GM12878 (cell line): ENCODE results near the gene ESYT2. TPM values are rescaled to one million over a fixed set of nuclear protein-coding genes. Genes with fewer than 3 reads are reported as not detected.

Experiments used
- ATAC-seq: fragments of 200-7000 bp; cut with Tn5 transposase; 3 replicates; pipeline ENCODE4 v1.9.1; 2020; ENCODE audit warnings: mild to moderate bottlenecking, moderate library complexity
- BruUV-seq: library from RNA; stranded (reverse); fragments of 400-500 nt; replicated peaks from 2 replicates; lab custom pipeline; 2021; lab: Mats Ljungman, UMichigan
- CTCF ChIA-PET: fragments of 300-600 bp; sonication (Branson Sonifier 250); formaldehyde crosslinking; extraction: SDS; loops from one replicate; lab custom pipeline; 2021; ENCODE audit warnings: inconsistent platforms; lab: Yijun Ruan, JAX
- POLR2A ChIA-PET: fragments of 350-600 bp; formaldehyde crosslinking; extraction: SDS; loops from one replicate; lab custom pipeline; 2021; ENCODE audit warnings: inconsistent platforms; lab: Charles Lee
- RAD21 ChIA-PET: fragments of 300-600 bp; sonication (Branson Sonifier 250); formaldehyde crosslinking; loops from one replicate; lab custom pipeline; 2023; ENCODE audit warnings: antibody characterized with exemption; ENCODE audit not compliant: unreplicated experiment; lab: Charles Lee
- SMC1A ChIA-PET: fragments of 300-600 bp; sonication (Branson Sonifier 250); formaldehyde crosslinking; loops from one replicate; lab custom pipeline; 2023; ENCODE audit not compliant: unreplicated experiment, uncharacterized antibody; lab: Charles Lee
- DNase-seq: peaks from one replicate; pipeline ENCODE4 v3.0.0-alpha.2; 2011; ENCODE audit warnings: low read depth, low spot score
- FAIRE-seq: peaks from 3 replicates; lab custom pipeline; 2011; peaks lifted over from hg19 to GRCh38; lab: Jason Lieb, UNC
- H2AFZ ChIP-seq: 2 replicates; pipeline ENCODE4 v1.6.0; 2011; ENCODE audit warnings: low read depth, low read length, control low read depth; ENCODE audit not compliant: control insufficient read depth
- H3K27ac ChIP-seq: 2 replicates; pipeline ENCODE4 v1.5.1; 2011; ENCODE audit warnings: control low read depth; ENCODE audit not compliant: control insufficient read depth, insufficient read depth
- H3K27me3 ChIP-seq, 2 experiments: replicated peaks in 1 of 2; 2 replicates each; pipeline versions ENCODE4 v1.6.0 to v1.6.1; 2011; ENCODE audit warnings: low read length in 1 of 2; ENCODE audit not compliant: control insufficient read depth in 2 of 2, insufficient read depth in 2 of 2
- H3K36me3 ChIP-seq, 2 experiments: 2 replicates each; pipeline ENCODE4 v1.5.1; 2011; ENCODE audit warnings: low read length in 1 of 2; ENCODE audit not compliant: control insufficient read depth in 2 of 2, insufficient read depth in 2 of 2
- H3K4me1 ChIP-seq: 2 replicates; pipeline ENCODE4 v1.6.1; 2011; ENCODE audit warnings: mild to moderate bottlenecking, low read length, moderate library complexity, mixed read lengths; ENCODE audit not compliant: control insufficient read depth, insufficient read depth
- H3K4me2 ChIP-seq: 2 replicates; pipeline ENCODE4 v1.6.0; 2011; ENCODE audit warnings: control low read depth; ENCODE audit not compliant: control insufficient read depth, insufficient read depth
- H3K4me3 ChIP-seq: fragments of 200-600 bp; sonication (generic); 2 replicates; pipeline ENCODE4 v1.5.1; 2016
- H3K79me2 ChIP-seq: 2 replicates; pipeline ENCODE4 v1.6.0; 2011; ENCODE audit warnings: low read length; ENCODE audit not compliant: control insufficient read depth, insufficient read depth
- H3K9ac ChIP-seq: 2 replicates; pipeline ENCODE4 v1.8.0; 2011; ENCODE audit warnings: low read length, control low read depth, mixed read lengths; ENCODE audit not compliant: control insufficient read depth, insufficient read depth
- H3K9me3 ChIP-seq: replicated peaks from 3 replicates; pipeline ENCODE4 v1.5.1; 2011; ENCODE audit warnings: mild to moderate bottlenecking, low read length; ENCODE audit not compliant: control insufficient read depth, insufficient read depth
- H4K20me1 ChIP-seq: 2 replicates; pipeline ENCODE4 v1.6.0; 2011; ENCODE audit not compliant: control insufficient read depth, insufficient read depth
- CBX5 ChIP-seq: sonication (generic); IDR thresholded peaks from 2 replicates; pipeline ENCODE4 v1.6.1; 2016; ENCODE audit warnings: low read depth, moderate library complexity, mild to moderate bottlenecking, inconsistent platforms
- ETV6 ChIP-seq, 2 experiments: fragments of 450-650 bp in 1 of 2; IDR thresholded peaks in 1 of 2; conservative IDR thresholded peaks in 1 of 2; 2 replicates each; pipeline ENCODE4 v1.6.1; 2014; ENCODE audit warnings: antibody characterized with exemption in 1 of 2, borderline replicate concordance in 1 of 2, low read depth in 1 of 2, mild to moderate bottlenecking in 1 of 2, moderate library complexity in 1 of 2
- EZH2 ChIP-seq: IDR thresholded peaks from 2 replicates; pipeline ENCODE4 v1.6.1; 2012; ENCODE audit warnings: low read depth, mild to moderate bottlenecking, control low read depth, inconsistent platforms, low read length, borderline replicate concordance; ENCODE audit not compliant: control insufficient read depth
- IKZF1 ChIP-seq: fragments of 450-650 bp; conservative IDR thresholded peaks from 2 replicates; pipeline ENCODE4 v1.6.1; 2017; ENCODE audit warnings: antibody characterized with exemption, mild to moderate bottlenecking
- KDM1A ChIP-seq: fragments of 200-600 bp; sonication (generic); IDR thresholded peaks from 2 replicates; pipeline ENCODE4 v1.6.1; 2016; ENCODE audit warnings: borderline replicate concordance
- MEF2A ChIP-seq: IDR thresholded peaks from 2 replicates; pipeline ENCODE4 v1.6.1; 2011; ENCODE audit warnings: low read depth, mild to moderate bottlenecking, low read length, moderate library complexity; ENCODE audit not compliant: insufficient read depth
- RAD21 ChIP-seq: IDR thresholded peaks from 2 replicates; pipeline ENCODE4 v1.6.1; 2011; ENCODE audit warnings: mild to moderate bottlenecking, low read depth, low read length, moderate library complexity; ENCODE audit not compliant: insufficient read depth
- SMAD5 ChIP-seq: IDR thresholded peaks from 2 replicates; pipeline ENCODE4 v1.6.1; 2016; ENCODE audit warnings: antibody characterized with exemption, low read depth
- TAF1 ChIP-seq: IDR thresholded peaks from 2 replicates; pipeline ENCODE4 v1.6.1; 2011; ENCODE audit warnings: mild to moderate bottlenecking, low read depth, low read length, borderline replicate concordance
- ZNF384 ChIP-seq: IDR thresholded peaks from 2 replicates; pipeline ENCODE4 v1.6.1; 2012; ENCODE audit warnings: low read depth, mild to moderate bottlenecking, low read length, improper control_type of control experiment, borderline replicate concordance
- WGBS: methylation state at CpG from one replicate; pipeline ENCODE4 v1.1.6; 2016; ENCODE audit warnings: low lambda C conversion rate; ENCODE audit not compliant: insufficient replicate concordance, insufficient coverage; ENCODE audit errors: missing lambda C conversion rate; 5-methylcytosine and 5-hydroxymethylcytosine counted together
- in situ Hi-C: fragments of 300-500 bp; cut with MboI; formaldehyde crosslinking; loops from 9 replicates; pipeline ENCODE4 v1.14.3; 2018; ENCODE audit warnings: mixed read lengths
- intact Hi-C: fragments of 100-400 bp; cut with micrococcal nuclease; formaldehyde crosslinking; loops from one replicate; pipeline ENCODE4 v1.14.2; 2022; ENCODE audit not compliant: unreplicated experiment
- polyA plus RNA-seq, 11 experiments: library from polyadenylated mRNA; depleted of rRNA in 4 of 11; unstranded in 6 of 11; stranded (reverse) in 5 of 11; fragments of >200 nt; fragmentation: Nextera tagmentation in 4 of 11; fragmentation: Illumina TruSeq in 1 of 11; extraction: Ambion mirVana in 4 of 11; extraction: Trizol in 1 of 11; gene quantifications; 1 replicate in 1 of 11; 2 replicates in 10 of 11; pipeline versions ENCODE4 v1.2.1 to v1.2.3, GENCODE V29; 2011 to 2016; ENCODE audit warnings: inconsistent platforms in 2 of 11, missing spikeins in 2 of 11, low read depth in 1 of 11
- total RNA-seq, 4 experiments: library from RNA; depleted of rRNA in 3 of 4; stranded (reverse); fragments of >200 nt in 3 of 4; fragmentation: Illumina TruSeq in 1 of 4; extraction: Trizol in 1 of 4; gene quantifications; 2 replicates each; pipeline versions ENCODE4 v1.2.1 to v1.2.3, GENCODE V29; 2013 to 2021
- TF ChIP-seq, protein P1 (sequence below): IDR thresholded peaks from 2 replicates; pipeline ENCODE4 v1.6.1; 2011; ENCODE audit warnings: borderline replicate concordance, low read depth, mild to moderate bottlenecking, moderate library complexity, low read length; ENCODE audit not compliant: insufficient read depth, poor library complexity, severe bottlenecking
- TF ChIP-seq, protein P2 (sequence below): IDR thresholded peaks from 2 replicates; pipeline ENCODE4 v1.6.1; 2011; ENCODE audit warnings: low read depth, low read length, improper control_type of control experiment, borderline replicate concordance
- TF ChIP-seq, protein P3 (sequence below): fragments of 450-650 bp; IDR thresholded peaks from 2 replicates; pipeline ENCODE4 v1.6.1; 2016; ENCODE audit warnings: mild to moderate bottlenecking
- TF ChIP-seq, protein P4 (sequence below): fragments of 450-650 bp; IDR thresholded peaks from 2 replicates; pipeline ENCODE4 v1.6.1; 2017; ENCODE audit warnings: mild to moderate bottlenecking, moderate library complexity

The ESYT2 gene
- total and polyA plus RNA-seq, 10 of the 15 experiments (the other 5 are each of a cell fraction or from before 2014, with no cell fraction given), result 1.9 to 44.6 (median 21.4) TPM

DNA sequence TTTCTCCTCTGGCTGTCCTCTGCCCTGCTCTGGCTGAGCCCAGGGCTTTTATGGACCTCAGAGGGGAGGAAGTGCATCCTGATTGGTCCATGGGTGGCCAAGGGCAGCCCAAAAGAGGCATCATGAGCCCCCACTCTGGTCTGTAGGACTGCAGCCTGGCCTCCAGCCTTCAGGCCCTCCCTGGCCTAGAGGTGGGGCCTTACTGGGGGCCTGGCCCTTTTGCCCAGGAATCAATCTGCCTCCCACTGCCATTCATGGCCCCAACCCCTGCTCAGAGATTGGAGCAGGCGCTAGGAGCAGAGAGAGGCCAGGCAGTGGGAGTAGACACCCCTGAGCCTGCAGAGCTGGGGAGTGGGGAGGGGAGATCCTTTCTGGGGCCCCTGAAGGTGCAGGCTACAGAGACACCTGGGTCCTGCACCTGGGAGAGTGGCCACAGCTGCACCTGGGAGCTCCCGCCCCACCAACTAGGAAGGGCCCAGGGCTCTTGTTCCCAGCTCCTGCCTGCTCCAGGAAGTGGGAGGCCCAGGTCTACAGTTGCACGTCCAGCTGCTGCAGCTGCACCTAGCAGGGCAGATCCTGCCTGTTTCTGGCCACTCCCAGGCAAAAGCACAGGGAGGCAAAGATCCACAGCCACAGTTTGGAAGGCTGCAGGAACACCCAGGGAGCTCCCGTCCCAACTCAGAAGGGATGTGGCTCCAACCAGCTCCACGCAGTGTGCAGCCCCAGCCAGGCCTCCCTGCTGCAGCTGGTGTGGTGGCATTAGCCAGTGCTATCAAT, 20.6 kb upstream of the ESYT2 start:
- no peak overlapping the region for H3K4me2 ChIP-seq
- no peaks in the 10 kb centered on the region for H3K4me1 ChIP-seq
- H3K27me3 ChIP-seq, result no peaks in the 10 kb centered on the region
- no peak overlapping the region for H3K27ac ChIP-seq
- H3K9me3 ChIP-seq, result no peaks in the 10 kb centered on the region; the same call in 1 of the 3 replicates
- in situ Hi-C loops (no loop called here), intact Hi-C loops (no loop called here)
- 61% methylated on average over 5 of the region's 5 CpGs for WGBS
- BruUV-seq, result no TSS peak
- H4K20me1 ChIP-seq, result no peaks in the 10 kb centered on the region
- no peak for TF ChIP-seq EZH2
- TF ChIP-seq IKZF1, result no peak
- TF ChIP-seq, protein P1, sequence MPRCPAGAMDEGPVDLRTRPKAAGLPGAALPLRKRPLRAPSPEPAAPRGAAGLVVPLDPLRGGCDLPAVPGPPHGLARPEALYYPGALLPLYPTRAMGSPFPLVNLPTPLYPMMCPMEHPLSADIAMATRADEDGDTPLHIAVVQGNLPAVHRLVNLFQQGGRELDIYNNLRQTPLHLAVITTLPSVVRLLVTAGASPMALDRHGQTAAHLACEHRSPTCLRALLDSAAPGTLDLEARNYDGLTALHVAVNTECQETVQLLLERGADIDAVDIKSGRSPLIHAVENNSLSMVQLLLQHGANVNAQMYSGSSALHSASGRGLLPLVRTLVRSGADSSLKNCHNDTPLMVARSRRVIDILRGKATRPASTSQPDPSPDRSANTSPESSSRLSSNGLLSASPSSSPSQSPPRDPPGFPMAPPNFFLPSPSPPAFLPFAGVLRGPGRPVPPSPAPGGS, result no peak
- TF ChIP-seq, protein P2, sequence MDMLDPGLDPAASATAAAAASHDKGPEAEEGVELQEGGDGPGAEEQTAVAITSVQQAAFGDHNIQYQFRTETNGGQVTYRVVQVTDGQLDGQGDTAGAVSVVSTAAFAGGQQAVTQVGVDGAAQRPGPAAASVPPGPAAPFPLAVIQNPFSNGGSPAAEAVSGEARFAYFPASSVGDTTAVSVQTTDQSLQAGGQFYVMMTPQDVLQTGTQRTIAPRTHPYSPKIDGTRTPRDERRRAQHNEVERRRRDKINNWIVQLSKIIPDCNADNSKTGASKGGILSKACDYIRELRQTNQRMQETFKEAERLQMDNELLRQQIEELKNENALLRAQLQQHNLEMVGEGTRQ, result no peak
- TF ChIP-seq RAD21, result no peak
- TF ChIP-seq SMAD5, result no peak
- TF ChIP-seq KDM1A, result no peak
- TF ChIP-seq TAF1, result no peak
- TF ChIP-seq MEF2A, result no peak
- no peak for TF ChIP-seq ZNF384
- no peak for TF ChIP-seq CBX5
- TF ChIP-seq, protein P3, sequence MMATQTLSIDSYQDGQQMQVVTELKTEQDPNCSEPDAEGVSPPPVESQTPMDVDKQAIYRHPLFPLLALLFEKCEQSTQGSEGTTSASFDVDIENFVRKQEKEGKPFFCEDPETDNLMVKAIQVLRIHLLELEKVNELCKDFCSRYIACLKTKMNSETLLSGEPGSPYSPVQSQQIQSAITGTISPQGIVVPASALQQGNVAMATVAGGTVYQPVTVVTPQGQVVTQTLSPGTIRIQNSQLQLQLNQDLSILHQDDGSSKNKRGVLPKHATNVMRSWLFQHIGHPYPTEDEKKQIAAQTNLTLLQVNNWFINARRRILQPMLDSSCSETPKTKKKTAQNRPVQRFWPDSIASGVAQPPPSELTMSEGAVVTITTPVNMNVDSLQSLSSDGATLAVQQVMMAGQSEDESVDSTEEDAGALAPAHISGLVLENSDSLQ, result no peak
- TF ChIP-seq, protein P4, sequence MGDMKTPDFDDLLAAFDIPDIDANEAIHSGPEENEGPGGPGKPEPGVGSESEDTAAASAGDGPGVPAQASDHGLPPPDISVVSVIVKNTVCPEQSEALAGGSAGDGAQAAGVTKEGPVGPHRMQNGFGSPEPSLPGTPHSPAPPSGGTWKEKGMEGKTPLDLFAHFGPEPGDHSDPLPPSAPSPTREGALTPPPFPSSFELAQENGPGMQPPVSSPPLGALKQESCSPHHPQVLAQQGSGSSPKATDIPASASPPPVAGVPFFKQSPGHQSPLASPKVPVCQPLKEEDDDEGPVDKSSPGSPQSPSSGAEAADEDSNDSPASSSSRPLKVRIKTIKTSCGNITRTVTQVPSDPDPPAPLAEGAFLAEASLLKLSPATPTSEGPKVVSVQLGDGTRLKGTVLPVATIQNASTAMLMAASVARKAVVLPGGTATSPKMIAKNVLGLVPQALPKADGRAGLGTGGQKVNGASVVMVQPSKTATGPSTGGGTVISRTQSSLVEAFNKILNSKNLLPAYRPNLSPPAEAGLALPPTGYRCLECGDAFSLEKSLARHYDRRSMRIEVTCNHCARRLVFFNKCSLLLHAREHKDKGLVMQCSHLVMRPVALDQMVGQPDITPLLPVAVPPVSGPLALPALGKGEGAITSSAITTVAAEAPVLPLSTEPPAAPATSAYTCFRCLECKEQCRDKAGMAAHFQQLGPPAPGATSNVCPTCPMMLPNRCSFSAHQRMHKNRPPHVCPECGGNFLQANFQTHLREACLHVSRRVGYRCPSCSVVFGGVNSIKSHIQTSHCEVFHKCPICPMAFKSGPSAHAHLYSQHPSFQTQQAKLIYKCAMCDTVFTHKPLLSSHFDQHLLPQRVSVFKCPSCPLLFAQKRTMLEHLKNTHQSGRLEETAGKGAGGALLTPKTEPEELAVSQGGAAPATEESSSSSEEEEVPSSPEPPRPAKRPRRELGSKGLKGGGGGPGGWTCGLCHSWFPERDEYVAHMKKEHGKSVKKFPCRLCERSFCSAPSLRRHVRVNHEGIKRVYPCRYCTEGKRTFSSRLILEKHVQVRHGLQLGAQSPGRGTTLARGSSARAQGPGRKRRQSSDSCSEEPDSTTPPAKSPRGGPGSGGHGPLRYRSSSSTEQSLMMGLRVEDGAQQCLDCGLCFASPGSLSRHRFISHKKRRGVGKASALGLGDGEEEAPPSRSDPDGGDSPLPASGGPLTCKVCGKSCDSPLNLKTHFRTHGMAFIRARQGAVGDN, result no peak
- TF ChIP-seq ETV6 (conservative IDR thresholded peaks at IDR 0.05 in 1 of 2, IDR thresholded peaks at IDR 0.05 in 1 of 2; ENCODE audit: borderline replicate concordance in 1 of 2, low read depth in 1 of 2), result no peak
- no peak overlapping the region for H3K9ac ChIP-seq
- ATAC-seq, result no peak
- DNase-seq, result no peak
- no peaks in the 10 kb centered on the region for H3K36me3 ChIP-seq
- RAD21 ChIA-PET, result interaction anchor here (0.8 kb wide), 1 partner anchor 14 kb away, joined by 4 read pairs; no protein-coding TSS in a partner anchor
- H3K4me3 ChIP-seq, result no peak overlapping the region
- H3K79me2 ChIP-seq, result no peaks in the 10 kb centered on the region
- SMC1A ChIA-PET, result interaction anchor here (1.0 to 1.8 kb wide), 2 partner anchors 11 to 13 kb away, joined by 4 to 6 read pairs; no protein-coding TSS in a partner anchor
- FAIRE-seq, result no peak
- CTCF ChIA-PET, result interaction anchor here (1.0 kb wide), 1 partner anchor 11 kb away, joined by 3 read pairs; no protein-coding TSS in a partner anchor
- POLR2A ChIA-PET, result interaction anchor here (0.7 kb wide), 1 partner anchor 14 kb away, joined by 3 read pairs; no protein-coding TSS in a partner anchor
- no peak overlapping the region for H2AFZ ChIP-seq
